Upper lobe of left lung (tissue), 6 donors: ENCODE measurements around the gene ANO1. TPM values are rescaled to one million over a fixed set of nuclear protein-coding genes. Genes with fewer than 3 reads are reported as not detected.

ENCODE experiments used
- ATAC-seq, 2 donors: fragments of 200-7000 bp; cut with Tn5 transposase; one replicate each; pipeline ENCODE4 v1.9.1; 2022; ENCODE audit warnings: mild to moderate bottlenecking in 2 of 2, moderate library complexity in 2 of 2; ENCODE audit not compliant: low FRiP score in 2 of 2
- DNase-seq, 2 donors: peaks; one replicate each; pipeline ENCODE4 v3.0.0-alpha.2; 2019 to 2020
- H3K27ac ChIP-seq, 4 donors: fragments of 200-600 bp; sonication (generic); one replicate each; pipeline ENCODE4 v1.5.1; 2016 to 2019
- H3K27me3 ChIP-seq, 4 donors: fragments of 200-600 bp; sonication (generic); one replicate each; pipeline ENCODE4 v1.5.1; 2017 to 2019
- H3K36me3 ChIP-seq, 4 donors: fragments of 200-600 bp; sonication (generic); one replicate each; pipeline ENCODE4 v1.5.1; 2016 to 2019
- H3K4me1 ChIP-seq, 4 donors: fragments of 200-600 bp; sonication (generic); one replicate each; pipeline ENCODE4 v1.5.1; 2018 to 2019
- H3K4me3 ChIP-seq, 4 donors: fragments of 200-600 bp; sonication (generic); one replicate each; pipeline ENCODE4 v1.5.1; 2017 to 2019; ENCODE audit warnings: mild to moderate bottlenecking in 2 of 4, moderate library complexity in 1 of 4
- H3K9me3 ChIP-seq, 4 donors: fragments of 200-600 bp; sonication (generic); one replicate each; pipeline ENCODE4 v1.5.1; 2018 to 2019
- EP300 ChIP-seq, 4 donors: sonication (generic); formaldehyde crosslinking; IDR thresholded peaks; one replicate each; pipeline ENCODE4 v1.5.1; 2017; ENCODE audit warnings: antibody characterized with exemption in 4 of 4, control low read depth in 2 of 4
- POLR2A ChIP-seq, 4 donors: fragments of 450-650 bp; IDR thresholded peaks; one replicate each; pipeline ENCODE4 v1.5.1; 2016 to 2017; ENCODE audit warnings: antibody characterized with exemption in 4 of 4, mild to moderate bottlenecking in 2 of 4
- POLR2AphosphoS5 ChIP-seq, 2 donors: sonication (generic); formaldehyde crosslinking; IDR thresholded peaks; one replicate each; pipeline ENCODE4 v1.5.1; 2017; ENCODE audit warnings: antibody characterized with exemption in 2 of 2
- WGBS, 2 donors: methylation state at CpG; one replicate each; pipeline ENCODE4 v1.1.5; 2017 to 2018; 5-methylcytosine and 5-hydroxymethylcytosine counted together
- total RNA-seq, 6 donors: library from RNA; depleted of rRNA in 4 of 6; stranded (reverse); fragments of >200 nt in 4 of 6; gene quantifications; one replicate each; pipeline versions ENCODE4 v1.1.0 to v1.2.1, GENCODE V29; 2016 to 2021
- TF ChIP-seq, protein P1 (sequence below), 6 experiments: fragments of 450-650 bp in 4 of 6; fragments of 200-600 bp in 2 of 6; sonication (generic) in 2 of 6; IDR thresholded peaks; one replicate each; pipeline ENCODE4 v1.5.1; 2016 to 2019; ENCODE audit warnings: antibody characterized with exemption in 6 of 6
- donor health status: DM: no; HTN: no; CAD: no; lungs with moderate emphysema.
- donor health status: DM: no; HTN: yes; CAD: no; lungs with severe emphysema.

The ANO1 gene
- total RNA-seq, 6 donors from 2014 or later = 4.8 to 13.2 (median 7.2) TPM

DNA sequence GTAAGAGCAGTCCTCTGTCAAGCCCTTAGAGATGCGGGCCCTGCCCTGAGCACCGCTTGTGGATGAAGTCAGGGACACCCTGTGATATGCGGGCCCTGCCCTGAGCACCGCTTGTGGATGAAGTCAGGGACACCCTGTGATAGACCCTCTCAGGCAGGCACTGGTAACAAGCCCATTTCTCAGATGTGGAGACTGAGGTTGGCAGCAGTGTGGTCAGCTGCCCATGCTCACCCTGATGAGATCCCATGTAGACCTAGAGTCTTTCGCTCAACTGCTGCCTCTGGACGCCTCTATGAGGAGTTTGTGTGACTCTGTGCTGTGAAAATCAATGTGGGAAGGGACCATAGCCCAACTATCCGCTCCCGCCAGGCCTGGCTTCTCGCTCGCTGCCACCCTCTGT lies 66.1 kb downstream of the ANO1 start:
- Histone ChIP-seq H3K4me3 (no peak overlapping the region), H3K4me1 (peaks cover 0 to 13% (median 9%) of the 10 kb centered on the region in 4 donors), H3K27me3 (peaks cover 0 to 2% (median 0%) of the 10 kb centered on the region in 4 donors), H3K27ac (no peak overlapping the region), H3K9me3 (no peaks in the 10 kb centered on the region), H3K36me3 (no peaks in the 10 kb centered on the region)
- DNase-seq (no peak), ATAC-seq (no peak)
- 92 to 97% methylated on average over 4 to 9 of the region's 10 CpGs for WGBS, 2 donors
- TF ChIP-seq POLR2AphosphoS5 (IDR thresholded peaks at IDR 0.05) (no peak), EP300 (IDR thresholded peaks at IDR 0.05) (no peak), POLR2A (IDR thresholded peaks at IDR 0.05) (no peak)
- TF ChIP-seq, protein P1, sequence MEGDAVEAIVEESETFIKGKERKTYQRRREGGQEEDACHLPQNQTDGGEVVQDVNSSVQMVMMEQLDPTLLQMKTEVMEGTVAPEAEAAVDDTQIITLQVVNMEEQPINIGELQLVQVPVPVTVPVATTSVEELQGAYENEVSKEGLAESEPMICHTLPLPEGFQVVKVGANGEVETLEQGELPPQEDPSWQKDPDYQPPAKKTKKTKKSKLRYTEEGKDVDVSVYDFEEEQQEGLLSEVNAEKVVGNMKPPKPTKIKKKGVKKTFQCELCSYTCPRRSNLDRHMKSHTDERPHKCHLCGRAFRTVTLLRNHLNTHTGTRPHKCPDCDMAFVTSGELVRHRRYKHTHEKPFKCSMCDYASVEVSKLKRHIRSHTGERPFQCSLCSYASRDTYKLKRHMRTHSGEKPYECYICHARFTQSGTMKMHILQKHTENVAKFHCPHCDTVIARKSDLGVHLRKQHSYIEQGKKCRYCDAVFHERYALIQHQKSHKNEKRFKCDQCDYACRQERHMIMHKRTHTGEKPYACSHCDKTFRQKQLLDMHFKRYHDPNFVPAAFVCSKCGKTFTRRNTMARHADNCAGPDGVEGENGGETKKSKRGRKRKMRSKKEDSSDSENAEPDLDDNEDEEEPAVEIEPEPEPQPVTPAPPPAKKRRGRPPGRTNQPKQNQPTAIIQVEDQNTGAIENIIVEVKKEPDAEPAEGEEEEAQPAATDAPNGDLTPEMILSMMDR (IDR thresholded peaks at IDR 0.05) = no peak

DNA sequence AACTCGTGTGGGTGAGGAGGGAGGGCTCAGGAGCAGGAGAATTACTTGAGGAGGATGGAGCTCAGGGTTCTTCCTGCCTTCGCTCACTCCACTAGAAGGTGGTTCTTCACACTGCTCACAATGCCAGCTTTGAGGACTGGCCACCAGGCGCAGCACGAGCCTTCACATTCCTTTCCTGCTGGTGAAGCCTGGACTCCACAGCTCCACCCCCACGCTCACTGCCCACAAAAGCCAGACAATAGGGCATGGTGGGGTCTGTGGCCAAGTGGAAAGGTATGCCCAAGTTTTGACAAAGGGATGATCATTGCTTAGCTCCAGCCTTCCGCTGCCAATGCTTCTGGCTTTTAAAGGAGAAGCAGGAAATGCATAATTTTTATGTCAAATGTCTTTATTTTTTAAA lies 67.0 kb downstream of the ANO1 start:
- Histone ChIP-seq H3K4me1 (peaks cover 0 to 13% (median 9%) of the 10 kb centered on the region in 4 donors), H3K36me3 (no peaks in the 10 kb centered on the region), H3K27ac (no peak overlapping the region), H3K9me3 (no peaks in the 10 kb centered on the region), H3K27me3 (peaks cover 0 to 2% (median 0%) of the 10 kb centered on the region in 4 donors), H3K4me3 (no peak overlapping the region)
- WGBS, 2 donors = 77 to 81% methylated on average over 6 of the region's 6 CpGs
- DNase-seq (no peak), ATAC-seq (no peak)
- TF ChIP-seq POLR2AphosphoS5 (IDR thresholded peaks at IDR 0.05) = no peak
- TF ChIP-seq POLR2A (IDR thresholded peaks at IDR 0.05) = no peak
- no peak for TF ChIP-seq EP300 (IDR thresholded peaks at IDR 0.05)
- TF ChIP-seq, protein P1 (IDR thresholded peaks at IDR 0.05) = no peak

DNA sequence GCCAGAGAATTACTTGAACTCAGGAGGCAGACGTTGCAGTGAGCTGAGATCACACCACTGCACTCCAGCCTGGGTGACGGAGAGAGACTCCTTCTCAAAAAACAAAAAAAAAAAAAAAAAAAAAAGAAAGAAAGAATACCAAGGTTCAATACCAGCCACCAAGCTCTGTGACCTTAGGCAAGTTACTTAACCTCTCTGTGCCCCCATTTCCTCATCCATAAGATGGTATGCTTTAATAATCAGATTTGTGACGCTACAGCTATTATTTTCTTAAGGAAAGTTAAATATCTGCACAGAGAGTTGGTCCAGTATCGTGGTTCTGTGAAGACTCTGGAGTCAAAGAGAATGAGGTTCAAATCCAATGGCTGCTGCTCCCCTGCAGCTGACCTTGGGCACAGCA lies 67.7 kb downstream of the ANO1 start:
- TF ChIP-seq EP300 (IDR thresholded peaks at IDR 0.05) (no peak), POLR2A (IDR thresholded peaks at IDR 0.05) (no peak), POLR2AphosphoS5 (IDR thresholded peaks at IDR 0.05) (no peak)
- TF ChIP-seq, protein P1 (IDR thresholded peaks at IDR 0.05) = no peak
- Histone ChIP-seq H3K27ac (no peak overlapping the region), H3K9me3 (no peaks in the 10 kb centered on the region), H3K4me3 (no peak overlapping the region), H3K4me1 (peaks cover 0 to 12% (median 9%) of the 10 kb centered on the region in 4 donors), H3K27me3 (peaks cover 0 to 2% (median 0%) of the 10 kb centered on the region in 4 donors), H3K36me3 (no peaks in the 10 kb centered on the region)
- WGBS, 2 donors = 72 to 88% methylated on average over 4 of the region's 4 CpGs
- DNase-seq = no peak
- ATAC-seq = no peak

DNA sequence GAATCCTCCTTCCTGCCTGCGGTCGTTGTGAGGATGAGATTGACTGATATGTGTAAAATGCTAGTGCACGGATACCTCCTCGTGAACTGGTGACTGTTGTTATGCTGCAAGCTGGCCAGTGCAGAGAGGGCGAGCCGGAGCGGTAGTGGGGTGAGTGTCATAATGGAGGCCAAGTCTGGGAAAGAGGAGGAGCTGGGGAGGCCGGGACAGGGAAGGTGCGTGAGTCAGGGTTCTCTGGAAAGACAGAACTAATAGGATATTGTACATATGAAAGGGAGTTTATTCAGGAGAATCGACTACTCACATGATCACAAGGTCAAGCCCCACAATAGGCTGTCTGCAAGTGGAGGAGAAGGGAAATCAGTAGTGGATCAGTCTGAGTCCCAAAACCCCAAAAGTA lies 68.2 kb downstream of the ANO1 start:
- H3K4me3 ChIP-seq = no peak overlapping the region
- TF ChIP-seq, protein P1 (IDR thresholded peaks at IDR 0.05) = no peak
- no peak for TF ChIP-seq POLR2A (IDR thresholded peaks at IDR 0.05)
- no peak for TF ChIP-seq POLR2AphosphoS5 (IDR thresholded peaks at IDR 0.05)
- ATAC-seq = no peak
- no peak overlapping the region for H3K27ac ChIP-seq
- H3K36me3 ChIP-seq = no peaks in the 10 kb centered on the region
- 69 to 70% methylated on average over 10 of the region's 10 CpGs for WGBS, 2 donors
- peaks cover 0 to under 1% (median 0%) of the 10 kb centered on the region in 4 donors for H3K27me3 ChIP-seq
- H3K4me1 ChIP-seq = peaks cover 0 to 8% (median 5%) of the 10 kb centered on the region in 4 donors
- no peak for DNase-seq
- no peaks in the 10 kb centered on the region for H3K9me3 ChIP-seq

DNA sequence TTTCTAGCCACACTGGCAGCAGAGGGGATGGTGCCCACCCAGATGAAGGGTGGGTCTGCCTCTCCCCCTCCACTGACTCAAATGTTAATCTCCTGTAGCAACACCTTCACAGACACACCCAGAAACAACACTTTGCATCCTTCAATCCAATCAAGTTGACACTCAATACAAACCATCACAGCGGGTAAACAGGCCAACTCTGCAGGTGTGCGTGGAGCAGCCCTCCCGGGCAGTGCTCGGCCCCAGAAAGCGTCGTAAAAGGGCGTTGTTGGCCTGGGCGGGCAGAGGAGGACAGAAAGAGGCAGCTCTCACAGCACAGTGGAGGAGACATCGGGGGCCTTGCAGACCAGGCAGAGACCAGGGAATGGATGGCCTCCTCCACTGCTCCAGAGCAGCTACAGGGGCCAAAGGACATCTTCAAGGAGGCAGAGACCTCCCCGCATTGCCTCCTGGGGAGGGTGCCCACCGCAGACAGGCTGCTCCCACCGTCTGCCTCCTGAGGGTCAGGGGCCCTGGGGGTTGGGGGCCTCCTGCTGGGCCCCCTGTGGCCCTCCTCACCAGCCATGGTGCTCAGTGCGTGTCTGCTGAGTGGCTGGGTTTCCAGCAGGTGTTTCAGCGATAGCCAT lies 68.9 kb downstream of the ANO1 start:
- no peak for ATAC-seq
- no peak for TF ChIP-seq POLR2A (IDR thresholded peaks at IDR 0.05)
- TF ChIP-seq, protein P1 (IDR thresholded peaks at IDR 0.05) = no peak
- TF ChIP-seq POLR2AphosphoS5 (IDR thresholded peaks at IDR 0.05) = no peak
- TF ChIP-seq EP300 (IDR thresholded peaks at IDR 0.05) = no peak
- Histone ChIP-seq H3K4me1 (peaks cover 0 to under 1% (median 0%) of the 10 kb centered on the region in 4 donors), H3K27me3 (no peaks in the 10 kb centered on the region), H3K9me3 (no peaks in the 10 kb centered on the region), H3K4me3 (no peak overlapping the region), H3K36me3 (no peaks in the 10 kb centered on the region), H3K27ac (no peak overlapping the region)
- no peak for DNase-seq
- WGBS, 2 donors = 51 to 52% methylated on average over 9 to 14 of the region's 14 CpGs
